H9 (cell line): Measurements from ENCODE around the gene ADTRP. TPM values are rescaled to one million over a fixed set of nuclear protein-coding genes. Genes with fewer than 3 reads are reported as not detected.

Source experiments
- DNase-seq: peaks from one replicate; pipeline ENCODE4 v3.0.0-alpha.2; 2017
- H2AFZ ChIP-seq: one replicate; pipeline ENCODE4 v1.6.1; 2013; ENCODE audit warnings: mild to moderate bottlenecking, low read length, control low read depth, moderate library complexity
- H2AK5ac ChIP-seq: 2 replicates; pipeline ENCODE4 v1.6.1; 2013; ENCODE audit warnings: low read length, control low read depth, mixed read lengths; ENCODE audit not compliant: insufficient read length
- H2BK120ac ChIP-seq: one replicate; pipeline ENCODE4 v1.6.1; 2013; ENCODE audit warnings: low read depth, mild to moderate bottlenecking, low read length, control low read depth, inconsistent platforms; ENCODE audit not compliant: poor library complexity, severe bottlenecking
- H2BK12ac ChIP-seq: 2 replicates; pipeline ENCODE4 v1.6.1; 2013; ENCODE audit warnings: low read length, control low read depth, mixed read lengths, low read depth; ENCODE audit not compliant: insufficient read length
- H2BK15ac ChIP-seq: 2 replicates; pipeline ENCODE4 v1.6.1; 2013; ENCODE audit warnings: low read depth, low read length, control low read depth
- H2BK20ac ChIP-seq: one replicate; pipeline ENCODE4 v1.6.1; 2013; ENCODE audit warnings: low read depth, mild to moderate bottlenecking, low read length, control low read depth, inconsistent platforms; ENCODE audit not compliant: poor library complexity, severe bottlenecking
- H2BK5ac ChIP-seq: 2 replicates; pipeline ENCODE4 v1.6.1; 2013; ENCODE audit warnings: low read length, control low read depth, mixed read lengths; ENCODE audit not compliant: insufficient read length
- H3K14ac ChIP-seq: 2 replicates; pipeline ENCODE4 v1.6.1; 2013; ENCODE audit warnings: low read length, control low read depth; ENCODE audit not compliant: insufficient read depth
- H3K18ac ChIP-seq: 2 replicates; pipeline ENCODE4 v1.6.1; 2013; ENCODE audit warnings: low read depth, mild to moderate bottlenecking, mixed read lengths, low read length, control low read depth; ENCODE audit not compliant: insufficient read length
- H3K23ac ChIP-seq: 2 replicates; pipeline ENCODE4 v1.6.1; 2013; ENCODE audit warnings: low read length, control low read depth, mixed read lengths, low read depth; ENCODE audit not compliant: insufficient read length
- H3K23me2 ChIP-seq: 2 replicates; pipeline ENCODE4 v1.6.1; 2013; ENCODE audit warnings: low read depth, mild to moderate bottlenecking, mixed read lengths, low read length, control low read depth; ENCODE audit not compliant: insufficient read length, poor library complexity, severe bottlenecking
- H3K27ac ChIP-seq: 2 replicates; pipeline ENCODE4 v1.5.1; 2013; ENCODE audit warnings: low read length, control low read depth, mixed read lengths, low read depth; ENCODE audit not compliant: insufficient read length
- H3K27me3 ChIP-seq: 2 replicates; pipeline ENCODE4 v1.6.1; 2013; ENCODE audit warnings: low read length, control low read depth, inconsistent platforms; ENCODE audit not compliant: insufficient read depth
- H3K4ac ChIP-seq: 2 replicates; pipeline ENCODE4 v1.6.1; 2013; ENCODE audit warnings: low read depth, mild to moderate bottlenecking, control low read depth, inconsistent platforms, low read length, moderate library complexity
- H3K4me1 ChIP-seq: 2 replicates; pipeline ENCODE4 v1.6.1; 2013; ENCODE audit warnings: low read length, control low read depth, inconsistent platforms; ENCODE audit not compliant: insufficient read depth
- H3K4me2 ChIP-seq: 2 replicates; pipeline ENCODE4 v1.6.1; 2013; ENCODE audit warnings: low read length, control low read depth, mixed read lengths; ENCODE audit not compliant: insufficient read length, insufficient read depth
- H3K56ac ChIP-seq: 2 replicates; pipeline ENCODE4 v1.6.1; 2013; ENCODE audit warnings: low read depth, mild to moderate bottlenecking, mixed read lengths, low read length, control low read depth; ENCODE audit not compliant: insufficient read length
- H3K79me1 ChIP-seq: 2 replicates; pipeline ENCODE4 v1.6.1; 2013; ENCODE audit warnings: low read depth, mild to moderate bottlenecking, moderate library complexity, low read length, control low read depth, inconsistent platforms; ENCODE audit not compliant: insufficient read depth, poor library complexity, severe bottlenecking
- H3K79me2 ChIP-seq: 2 replicates; pipeline ENCODE4 v1.6.1; 2013; ENCODE audit warnings: low read length, control low read depth, inconsistent platforms; ENCODE audit not compliant: insufficient read depth
- H3K9ac ChIP-seq: 2 replicates; pipeline ENCODE4 v1.6.1; 2013; ENCODE audit warnings: low read length, control low read depth, mixed read lengths; ENCODE audit not compliant: insufficient read length; ENCODE audit errors: extremely low read depth
- H3K9me3 ChIP-seq: one replicate; pipeline ENCODE4 v1.6.1; 2013; ENCODE audit warnings: low read depth, low read length, inconsistent platforms; ENCODE audit not compliant: control insufficient read depth
- H3T11ph ChIP-seq: one replicate; pipeline ENCODE4 v1.6.1; 2013; ENCODE audit warnings: mild to moderate bottlenecking, low read length, control low read depth, inconsistent platforms
- H4K20me1 ChIP-seq: one replicate; pipeline ENCODE4 v1.6.1; 2013; ENCODE audit not compliant: control insufficient read depth, insufficient read length, insufficient read depth
- H4K5ac ChIP-seq: 2 replicates; pipeline ENCODE4 v1.6.1; 2013; ENCODE audit warnings: low read depth, mild to moderate bottlenecking, mixed read lengths, low read length, control low read depth; ENCODE audit not compliant: insufficient read length
- H4K8ac ChIP-seq: replicated peaks from 2 replicates; pipeline ENCODE4 v1.6.1; 2013; ENCODE audit warnings: low read length, control low read depth, mixed read lengths, low read depth; ENCODE audit not compliant: insufficient read length
- H4K91ac ChIP-seq: 2 replicates; pipeline ENCODE4 v1.6.1; 2013; ENCODE audit warnings: low read depth, mild to moderate bottlenecking, moderate library complexity, mixed read lengths, low read length, control low read depth; ENCODE audit not compliant: insufficient read length
- H3K27ac Mint-ChIP-seq, 3 experiments: 2 replicates in 2 of 3; 3 replicates in 1 of 3; pipeline ENCODE4 v1.8.0; 2020 to 2021; ENCODE audit warnings: mixed read lengths in 3 of 3, mild to moderate bottlenecking in 1 of 3, moderate library complexity in 1 of 3
- H3K27me3 Mint-ChIP-seq: 2 replicates; pipeline ENCODE4 v1.8.0; 2021; ENCODE audit warnings: low read depth, mild to moderate bottlenecking, moderate library complexity, mixed read lengths
- H3K36me3 Mint-ChIP-seq, 3 experiments: 2 replicates in 2 of 3; 3 replicates in 1 of 3; pipeline ENCODE4 v1.8.0; 2020 to 2021; ENCODE audit warnings: low read depth in 3 of 3, mixed read lengths in 3 of 3; ENCODE audit not compliant: insufficient read depth in 1 of 3
- H3K4me1 Mint-ChIP-seq, 2 experiments: 2 replicates each; pipeline ENCODE4 v1.8.0; 2020; ENCODE audit warnings: mixed read lengths in 2 of 2
- H3K4me3 Mint-ChIP-seq, 2 experiments: 2 replicates in 1 of 2; 3 replicates in 1 of 2; pipeline ENCODE4 v1.8.0; 2020 to 2021; ENCODE audit warnings: mild to moderate bottlenecking in 2 of 2, mixed read lengths in 2 of 2, moderate library complexity in 1 of 2
- H3K9me3 Mint-ChIP-seq, 2 experiments: 2 replicates in 1 of 2; 3 replicates in 1 of 2; pipeline ENCODE4 v1.8.0; 2020; ENCODE audit warnings: mild to moderate bottlenecking in 2 of 2, mixed read lengths in 2 of 2, moderate library complexity in 1 of 2
- WGBS: extraction: QIAGEN DNeasy Blood & Tissue Kit; methylation state at CpG from one replicate; pipeline ENCODE4 v1.1.7; 2013; ENCODE audit warnings: missing lambda C conversion rate, low lambda C conversion rate, mixed read lengths; ENCODE audit not compliant: insufficient read length; ENCODE audit errors: extremely low coverage; 5-methylcytosine and 5-hydroxymethylcytosine counted together
- total RNA-seq: library from RNA; stranded (reverse); gene quantifications from 2 replicates; pipeline ENCODE4 v1.2.1, GENCODE V29; 2021
- TF ChIP-seq, protein P1 (sequence below): fragments of 200-600 bp; sonication (generic); conservative IDR thresholded peaks from 3 replicates; pipeline ENCODE4 v1.8.0; 2021; ENCODE audit warnings: antibody characterized with exemption, mild to moderate bottlenecking

Gene ADTRP
- total RNA-seq, 1 experiment from 2014 or later, result not detected

DNA sequence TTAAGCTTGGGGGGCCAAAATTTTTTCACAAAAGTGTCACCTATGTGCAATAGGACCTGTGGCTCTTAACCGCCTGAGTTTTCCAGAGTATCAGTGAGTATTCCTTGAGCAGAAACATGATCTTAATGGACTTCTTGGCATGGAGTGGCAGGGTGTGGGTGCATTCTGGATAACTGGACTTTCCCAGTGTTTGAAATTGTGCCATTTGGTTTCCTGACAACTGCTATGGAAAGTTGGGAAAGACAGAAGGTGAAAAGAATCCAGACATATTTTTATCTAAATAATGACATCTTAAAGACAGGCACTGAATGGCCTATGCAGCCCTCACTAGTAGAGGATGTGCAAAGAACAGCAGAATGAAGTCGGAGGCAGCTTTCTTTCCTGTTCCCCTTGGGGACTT is 34.3 kb upstream of the ADTRP start:
- Histone ChIP-seq H3K27me3 (no peaks in the 10 kb centered on the region), H3K4me2 (no peak overlapping the region), H3K4ac (no peak overlapping the region), H2BK5ac (no peak overlapping the region), H3K14ac (no peak overlapping the region), H2AK5ac (no peak overlapping the region), H3K23me2 (no peaks in the 10 kb centered on the region), H4K8ac (no peak overlapping the region), H3K9me3 (no peaks in the 10 kb centered on the region), H3K4me1 (no peaks in the 10 kb centered on the region), H3K18ac (no peak overlapping the region), H3K79me1 (no peaks in the 10 kb centered on the region), H2BK120ac (no peak overlapping the region), H3K23ac (no peak overlapping the region), H3K56ac (no peak overlapping the region), H4K20me1 (no peaks in the 10 kb centered on the region), H2BK20ac (no peak overlapping the region), H2AFZ (no peak overlapping the region), H3K9ac (no peak overlapping the region), H2BK12ac (no peak overlapping the region), H3K27ac (no peak overlapping the region), H4K91ac (no peak overlapping the region), H2BK15ac (no peak overlapping the region), H3K79me2 (no peaks in the 10 kb centered on the region), H3T11ph (no peak overlapping the region), H4K5ac (no peak overlapping the region)
- Mint-ChIP-seq H3K4me3 (no peak overlapping the region), H3K9me3 (no peaks in the 10 kb centered on the region), H3K36me3 (no peaks in the 10 kb centered on the region; a peak in 1 of 7 replicates), H3K27me3 (no peaks in the 10 kb centered on the region), H3K4me1 (peaks cover 4 to 7% of the 10 kb centered on the region in 2 experiments; a peak in 3 of 4 replicates), H3K27ac (no peak overlapping the region)
- no peak for DNase-seq
- whole genome bisulfite sequencing, result no CpG with 5 or more reads among the region's 2 CpGs
- TF ChIP-seq, protein P1, sequence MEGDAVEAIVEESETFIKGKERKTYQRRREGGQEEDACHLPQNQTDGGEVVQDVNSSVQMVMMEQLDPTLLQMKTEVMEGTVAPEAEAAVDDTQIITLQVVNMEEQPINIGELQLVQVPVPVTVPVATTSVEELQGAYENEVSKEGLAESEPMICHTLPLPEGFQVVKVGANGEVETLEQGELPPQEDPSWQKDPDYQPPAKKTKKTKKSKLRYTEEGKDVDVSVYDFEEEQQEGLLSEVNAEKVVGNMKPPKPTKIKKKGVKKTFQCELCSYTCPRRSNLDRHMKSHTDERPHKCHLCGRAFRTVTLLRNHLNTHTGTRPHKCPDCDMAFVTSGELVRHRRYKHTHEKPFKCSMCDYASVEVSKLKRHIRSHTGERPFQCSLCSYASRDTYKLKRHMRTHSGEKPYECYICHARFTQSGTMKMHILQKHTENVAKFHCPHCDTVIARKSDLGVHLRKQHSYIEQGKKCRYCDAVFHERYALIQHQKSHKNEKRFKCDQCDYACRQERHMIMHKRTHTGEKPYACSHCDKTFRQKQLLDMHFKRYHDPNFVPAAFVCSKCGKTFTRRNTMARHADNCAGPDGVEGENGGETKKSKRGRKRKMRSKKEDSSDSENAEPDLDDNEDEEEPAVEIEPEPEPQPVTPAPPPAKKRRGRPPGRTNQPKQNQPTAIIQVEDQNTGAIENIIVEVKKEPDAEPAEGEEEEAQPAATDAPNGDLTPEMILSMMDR, result no peak
